IPS-11a (cell line): ENCODE results near the gene GH2.
"Not testable (repeated sequence)": the region's sequence is repeated elsewhere in the genome, so short reads cannot be mapped to it uniquely, and the experiment has no call there.

ENCODE experiments used
- H3K4me3 ChIP-seq: one replicate; pipeline ENCODE4 v1.5.1; 2013; ENCODE audit warnings: low read depth, low read length, control low read depth

The GH2 gene

GRCh38 chr17:63881935-63882601, at the start of gene GH2:
TSS of gene GH2 (minus strand) at chr17:63881944. CDS start at chr17:63881801, 143 bp downstream.
- no peak within 1 kb of the TSS for H3K4me3 ChIP-seq

- H3K4me3 ChIP-seq, result no peak overlapping the region
Measured at GRCh38 chr17:63930951-63931575, 49.3 kb upstream of the GH2 start.

GRCh38 chr17:63929860-63930766, 48.4 kb upstream of the GH2 start:
- no peak overlapping the region for H3K4me3 ChIP-seq

GRCh38 chr17:63928966-63929695, 47.4 kb upstream of the GH2 start:
- H3K4me3 ChIP-seq, result no peak overlapping the region

DNA sequence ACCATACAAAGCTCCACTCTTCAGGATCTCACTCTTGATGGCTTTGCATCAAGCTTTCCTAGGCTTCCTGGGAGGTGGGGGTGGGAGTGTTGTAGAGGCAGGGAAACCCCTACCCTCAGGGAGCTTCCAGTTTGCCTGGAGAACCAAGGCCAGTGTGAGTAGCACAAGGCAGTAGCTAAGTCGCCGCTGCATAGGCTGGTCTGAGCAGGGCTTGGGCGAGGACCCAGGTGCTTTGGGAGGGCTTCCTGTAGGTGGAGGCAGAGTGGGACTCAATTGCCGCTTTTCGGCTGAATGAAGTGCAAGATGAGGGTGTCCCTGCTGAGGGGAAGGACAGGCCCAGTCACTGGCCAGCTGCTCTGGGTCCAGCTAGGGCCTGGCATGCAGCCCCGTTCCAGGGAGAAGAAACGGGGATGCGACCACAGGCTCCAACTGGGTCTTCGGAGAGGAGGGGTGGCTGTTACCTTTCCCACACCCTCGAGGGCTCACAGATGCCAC, 46.5 kb upstream of the GH2 start:
- no peak overlapping the region for H3K4me3 ChIP-seq

DNA sequence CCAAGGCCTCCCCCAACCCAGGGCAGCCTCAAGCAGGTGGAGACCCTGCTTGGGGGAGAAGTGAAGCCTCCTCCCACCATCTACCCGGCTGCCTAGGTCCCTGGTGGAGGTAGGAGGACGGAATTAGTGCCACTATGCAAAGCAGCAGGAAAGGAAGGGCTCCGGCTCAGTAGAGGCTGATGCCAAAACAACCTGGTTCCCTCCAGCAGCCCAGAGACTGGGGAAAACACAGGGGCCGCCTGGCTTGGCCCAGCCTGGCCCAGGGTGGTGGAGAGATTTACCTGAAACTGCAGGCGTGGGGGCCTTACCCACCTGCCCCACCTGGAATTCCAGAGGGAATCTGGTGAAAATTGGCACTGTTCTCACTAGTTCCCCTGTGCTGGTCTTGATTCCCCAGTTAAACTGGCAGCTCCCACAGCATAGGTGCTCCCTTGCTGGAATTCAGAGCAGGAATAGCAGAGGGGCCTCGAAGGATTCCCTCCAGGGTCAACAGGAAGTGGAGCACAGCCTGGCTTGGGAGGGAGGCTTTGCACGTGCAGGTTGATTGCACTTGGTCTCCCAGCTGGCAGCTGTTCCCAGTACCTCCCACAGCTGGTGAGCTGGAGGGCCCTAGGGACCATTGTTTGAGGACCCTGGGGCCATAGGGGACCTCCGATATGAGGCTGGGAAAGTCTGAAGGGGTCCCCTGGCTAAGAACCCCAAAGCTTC, 45.9 kb upstream of the GH2 start:
- H3K4me3 ChIP-seq, result no peak overlapping the region

DNA sequence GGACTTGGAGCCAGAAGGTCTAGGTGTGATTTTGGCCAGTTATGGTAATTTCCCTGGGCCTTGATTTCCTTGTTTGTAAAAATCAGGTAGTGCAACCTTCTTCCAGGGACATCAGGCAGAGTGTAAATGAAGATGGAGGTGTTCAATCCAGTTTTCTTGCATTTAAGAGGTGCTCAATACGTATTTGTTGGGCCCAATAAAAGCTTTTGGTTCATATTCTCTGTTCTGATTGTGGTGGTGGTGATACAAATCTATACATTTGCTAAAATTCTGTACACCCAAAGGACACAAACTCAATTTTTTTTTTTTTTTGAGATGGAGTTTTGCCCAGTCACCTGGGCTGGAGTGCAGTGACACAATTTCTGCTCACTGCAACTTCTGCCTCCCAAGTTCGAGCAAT, 44.4 kb upstream of the GH2 start:
- H3K4me3 ChIP-seq, result no peak overlapping the region

- no peak overlapping the region for H3K4me3 ChIP-seq
Measured at GRCh38 chr17:63925615-63926014, 43.9 kb upstream of the GH2 start.

DNA sequence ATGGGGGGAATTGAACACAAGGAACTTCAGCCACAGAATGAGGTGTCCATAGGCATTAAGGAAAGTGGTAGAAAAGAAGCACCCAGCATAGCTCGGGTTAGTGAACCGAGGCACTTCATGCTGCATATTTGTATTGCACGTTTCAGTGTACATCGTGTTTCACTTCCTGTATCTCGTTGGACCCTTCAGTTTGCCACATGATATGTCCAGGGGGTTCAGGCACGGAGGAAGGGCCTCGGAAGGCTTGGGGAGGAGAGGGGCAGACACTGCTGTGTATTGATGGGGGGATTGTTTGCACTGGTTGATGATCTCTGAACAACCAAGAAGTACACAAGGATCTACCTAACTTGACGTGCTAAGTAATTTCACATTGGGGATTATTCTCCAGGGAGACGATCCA, 40.7 kb upstream of the GH2 start:
- H3K4me3 ChIP-seq, result not testable (repeated sequence)

- H3K4me3 ChIP-seq, result not testable (repeated sequence)
Measured at GRCh38 chr17:63920779-63921178, 39.0 kb upstream of the GH2 start.

- not testable (repeated sequence) for H3K4me3 ChIP-seq
Measured at GRCh38 chr17:63920050-63920449, 38.3 kb upstream of the GH2 start.

- H3K4me3 ChIP-seq, result no peak overlapping the region
Measured at GRCh38 chr17:63919311-63919723, 37.6 kb upstream of the GH2 start.

- not testable (repeated sequence) for H3K4me3 ChIP-seq
Measured at GRCh38 chr17:63918789-63919305, 37.1 kb upstream of the GH2 start, which contains the start of gene GH1. TSS of gene GH1 (minus strand) at chr17:63918839. CDS start at chr17:63918776, 63 bp downstream.

DNA sequence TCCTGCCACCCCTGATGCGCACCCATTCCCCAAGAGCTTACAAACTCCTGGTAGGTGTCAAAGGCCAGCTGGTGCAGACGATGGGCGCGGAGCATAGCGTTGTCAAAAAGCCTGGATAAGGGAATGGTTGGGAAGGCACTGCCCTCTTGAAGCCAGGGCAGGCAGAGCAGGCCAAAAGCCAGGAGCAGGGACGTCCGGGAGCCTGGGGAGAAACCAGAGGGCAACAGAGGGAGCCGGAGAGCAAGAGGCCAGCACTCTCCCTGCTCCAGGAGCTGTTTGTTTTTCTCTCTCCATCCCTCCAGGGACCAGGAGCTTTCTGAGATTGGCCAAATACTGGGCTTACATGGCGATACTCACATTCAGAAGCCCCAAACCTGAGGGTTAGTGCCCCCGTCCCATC, 36.6 kb upstream of the GH2 start:
- no peak overlapping the region for H3K4me3 ChIP-seq

DNA sequence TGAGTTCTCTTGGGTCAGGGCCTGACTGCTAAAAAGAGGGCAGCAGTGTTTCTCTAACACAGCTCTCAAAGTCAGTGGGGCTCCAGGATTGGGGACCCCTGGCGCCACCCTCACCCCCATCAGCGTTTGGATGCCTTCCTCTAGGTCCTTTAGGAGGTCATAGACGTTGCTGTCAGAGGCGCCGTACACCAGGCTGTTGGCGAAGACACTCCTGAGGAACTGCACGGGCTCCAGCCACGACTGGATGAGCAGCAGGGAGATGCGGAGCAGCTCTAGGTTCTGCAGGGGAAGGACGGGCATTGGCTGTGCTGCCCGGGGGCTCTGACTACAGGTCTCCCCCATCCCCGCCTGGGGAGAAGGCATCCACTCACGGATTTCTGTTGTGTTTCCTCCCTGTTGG, 35.9 kb upstream of the GH2 start:
- no peak overlapping the region for H3K4me3 ChIP-seq

DNA sequence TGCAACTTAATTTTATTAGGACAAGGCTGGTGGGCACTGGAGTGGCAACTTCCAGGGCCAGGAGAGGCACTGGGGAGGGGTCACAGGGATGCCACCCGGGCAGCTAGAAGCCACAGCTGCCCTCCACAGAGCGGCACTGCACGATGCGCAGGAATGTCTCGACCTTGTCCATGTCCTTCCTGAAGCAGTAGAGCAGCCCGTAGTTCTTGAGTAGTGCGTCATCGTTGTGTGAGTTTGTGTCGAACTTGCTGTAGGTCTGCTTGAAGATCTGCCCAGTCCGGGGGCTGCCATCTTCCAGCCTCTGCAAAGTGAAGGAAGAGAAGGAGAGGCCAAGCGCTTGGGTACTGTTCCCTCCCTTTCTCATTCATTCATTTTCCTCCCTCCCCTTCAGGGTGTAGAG, 35.5 kb upstream of the GH2 start:
- not testable (repeated sequence) for H3K4me3 ChIP-seq

- H3K4me3 ChIP-seq, result no peak overlapping the region
Measured at GRCh38 chr17:63916566-63917185, 34.9 kb upstream of the GH2 start.

DNA sequence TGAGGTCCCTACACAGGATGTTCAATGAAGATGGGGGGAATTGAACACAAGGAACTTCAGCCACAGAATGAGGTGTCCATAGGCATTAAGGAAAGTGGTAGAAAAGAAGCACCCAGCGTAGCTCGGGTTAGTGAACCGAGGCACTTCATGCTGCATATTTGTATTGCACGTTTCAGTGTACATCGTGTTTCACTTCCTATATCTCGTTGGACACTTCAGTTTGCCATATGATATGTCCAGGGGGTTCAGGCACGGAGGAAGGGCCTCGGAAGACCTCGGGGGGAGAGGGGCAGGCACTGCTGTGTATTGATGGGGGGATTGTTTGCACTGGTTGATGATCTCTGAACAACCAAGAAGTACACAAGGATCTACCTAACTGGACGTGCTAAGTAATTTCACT, 34.0 kb upstream of the GH2 start:
- not testable (repeated sequence) for H3K4me3 ChIP-seq

- no peak overlapping the region for H3K4me3 ChIP-seq
Measured at GRCh38 chr17:63914471-63914870, 32.7 kb upstream of the GH2 start.
